Measurements from ENCODE around the gene RAPGEF2.
A peak's percentile ranks its signal among the peaks of the same experiment; 100 is the strongest.
"Not testable (repeated sequence)": the region's sequence is repeated elsewhere in the genome, so short reads cannot be mapped to it uniquely, and the experiment has no call there.

Gene RAPGEF2

GRCh38 chr4:159240687-159241086 lies 137.8 kb downstream of the RAPGEF2 start:
- no peak overlapping the region for H3K27ac ChIP-seq
- TF ChIP-seq ZFX (IDR thresholded peaks at IDR 0.05; ENCODE audit: borderline replicate concordance) (no peak), CTCF (IDR thresholded peaks at IDR 0.05) (no peak)

GRCh38 chr4:159242427-159242826 lies 139.5 kb downstream of the RAPGEF2 start:
- no peak overlapping the region for H3K27ac ChIP-seq
- TF ChIP-seq ZFX (IDR thresholded peaks at IDR 0.05; ENCODE audit: borderline replicate concordance) (no peak), CTCF (IDR thresholded peaks at IDR 0.05) (no peak)

GRCh38 chr4:159248384-159249178 lies 145.7 kb downstream of the RAPGEF2 start:
- TF ChIP-seq CTCF (IDR thresholded peaks at IDR 0.05) = no peak
- no peak for TF ChIP-seq ZFX (IDR thresholded peaks at IDR 0.05; ENCODE audit: borderline replicate concordance)
- H3K27ac ChIP-seq = peak overlapping the region; percentile 37

GRCh38 chr4:159250751-159251325 lies 148.0 kb downstream of the RAPGEF2 start:
- no peak overlapping the region for H3K27ac ChIP-seq

GRCh38 chr4:159251580-159251979 lies 148.7 kb downstream of the RAPGEF2 start:
- H3K27ac ChIP-seq = not testable (repeated sequence)

More at GRCh38 chr4:159250751-159251325, 148.0 kb downstream of the RAPGEF2 start:
- no peak for TF ChIP-seq CTCF (IDR thresholded peaks at IDR 0.05)
- no peak for TF ChIP-seq ZFX (IDR thresholded peaks at IDR 0.05; ENCODE audit: borderline replicate concordance)

- TF ChIP-seq ZFX (IDR thresholded peaks at IDR 0.05; ENCODE audit: borderline replicate concordance) = no peak
- TF ChIP-seq CTCF (IDR thresholded peaks at IDR 0.05) = no peak
- no peak overlapping the region for H3K27ac ChIP-seq
Measured at GRCh38 chr4:159252491-159252890, 149.6 kb downstream of the RAPGEF2 start.

GRCh38 chr4:159256037-159256436 lies 153.2 kb downstream of the RAPGEF2 start:
- TF ChIP-seq ZFX (IDR thresholded peaks at IDR 0.05; ENCODE audit: borderline replicate concordance) (no peak), CTCF (IDR thresholded peaks at IDR 0.05) (no peak)
- no peak overlapping the region for H3K27ac ChIP-seq

Data from 22Rv1 (cell line).